ENCODE data around the gene PLPP7.

The PLPP7 gene

GRCh38 chr9:131276094-131276888, 13.2 kb upstream of the PLPP7 start, which contains the start of gene FAM78A:
TSS of gene FAM78A (minus strand) at chr9:131276510. CDS start at chr9:131276179, 331 bp downstream.
- TF ChIP-seq ZFX (IDR thresholded peaks at IDR 0.05) (no peak), CTCF (conservative IDR thresholded peaks at IDR 0.05) (no peak)
- H3K27ac ChIP-seq, result peak within 1 kb of the TSS; percentile 46

- TF ChIP-seq CTCF (conservative IDR thresholded peaks at IDR 0.05) (no peak), ZFX (IDR thresholded peaks at IDR 0.05) (no peak)
- no peak overlapping the region; the same call in 1 of the 2 replicates for H3K27ac ChIP-seq
Observed at GRCh38 chr9:131276891-131277286, 12.6 kb upstream of the PLPP7 start.

- no peak for TF ChIP-seq CTCF (conservative IDR thresholded peaks at IDR 0.05)
- TF ChIP-seq ZFX (IDR thresholded peaks at IDR 0.05), result no peak
- H3K27ac ChIP-seq, result peak overlapping the region; percentile 46
Observed at GRCh38 chr9:131277287-131277909, 12.1 kb upstream of the PLPP7 start.

- H3K27ac ChIP-seq, result peak overlapping the region; percentile 46; the same call in 1 of the 2 replicates
- TF ChIP-seq CTCF (conservative IDR thresholded peaks at IDR 0.05), result no peak
- no peak for TF ChIP-seq ZFX (IDR thresholded peaks at IDR 0.05)
Observed at GRCh38 chr9:131277910-131278701, 11.4 kb upstream of the PLPP7 start.

GRCh38 chr9:131278702-131279111, 10.8 kb upstream of the PLPP7 start:
- H3K27ac ChIP-seq, result no peak overlapping the region
- TF ChIP-seq ZFX (IDR thresholded peaks at IDR 0.05) (no peak), CTCF (conservative IDR thresholded peaks at IDR 0.05) (no peak)

- H3K27ac ChIP-seq, result no peak overlapping the region
- no peak for TF ChIP-seq ZFX (IDR thresholded peaks at IDR 0.05)
- no peak for TF ChIP-seq CTCF (conservative IDR thresholded peaks at IDR 0.05)
Observed at GRCh38 chr9:131279196-131279862, 10.2 kb upstream of the PLPP7 start.

Measured in C4-2B (cell line).